HepG2 (cell line): ENCODE measurements around the gene VPS25. TPM values are rescaled to one million over a fixed set of nuclear protein-coding genes. Genes with fewer than 3 reads are reported as not detected.

Experiments used
- ARNT2 ChIP-seq: sonication (generic); formaldehyde crosslinking; IDR thresholded peaks from 2 replicates; pipeline ENCODE4 v1.8.0; 2022; ENCODE audit warnings: mild to moderate bottlenecking, low read depth, missing genetic modification reagents, moderate library complexity
- BCL3 ChIP-seq: sonication (generic); formaldehyde crosslinking; IDR thresholded peaks from 2 replicates; pipeline ENCODE4 v1.5.1; 2020; ENCODE audit warnings: mild to moderate bottlenecking, missing genetic modification reagents, moderate library complexity
- BRD4 ChIP-seq: sonication (generic); formaldehyde crosslinking; IDR thresholded peaks from 2 replicates; pipeline ENCODE4 v1.4.0; 2020; ENCODE audit warnings: missing genetic modification reagents
- CENPT ChIP-seq: sonication (generic); formaldehyde crosslinking; IDR thresholded peaks from 2 replicates; pipeline ENCODE4 v1.8.0; 2022; ENCODE audit warnings: low read depth, mild to moderate bottlenecking, moderate library complexity, missing genetic modification reagents
- CERS6 ChIP-seq: sonication (generic); formaldehyde crosslinking; IDR thresholded peaks from 2 replicates; pipeline ENCODE4 v1.5.0; 2020; ENCODE audit warnings: missing genetic modification reagents
- KAT7 ChIP-seq: IDR thresholded peaks from 2 replicates; pipeline ENCODE4 v1.6.1; 2018; ENCODE audit warnings: borderline replicate concordance, missing compliant biosample characterization
- MEIS1 ChIP-seq: sonication (generic); formaldehyde crosslinking; IDR thresholded peaks from 2 replicates; pipeline ENCODE4 v1.9.0; 2021; ENCODE audit warnings: mild to moderate bottlenecking, missing genetic modification reagents, moderate library complexity, borderline replicate concordance
- MXD4 ChIP-seq: IDR thresholded peaks from 2 replicates; pipeline ENCODE4 v1.6.1; 2016; ENCODE audit warnings: mild to moderate bottlenecking, missing biosample characterization, missing genetic modification reagents
- MYNN ChIP-seq: sonication (generic); formaldehyde crosslinking; IDR thresholded peaks from 2 replicates; pipeline ENCODE4 v1.4.0; 2020; ENCODE audit warnings: mild to moderate bottlenecking, low read depth, missing genetic modification reagents
- NFE2 ChIP-seq: sonication (generic); formaldehyde crosslinking; IDR thresholded peaks from 2 replicates; pipeline ENCODE4 v1.4.0; 2020; ENCODE audit warnings: missing genetic modification reagents
- NFKBIZ ChIP-seq: IDR thresholded peaks from 2 replicates; pipeline ENCODE4 v1.6.1; 2018; ENCODE audit warnings: missing genetic modification reagents, missing compliant biosample characterization
- SALL2 ChIP-seq: sonication (generic); formaldehyde crosslinking; IDR thresholded peaks from 2 replicates; pipeline ENCODE4 v1.8.1; 2023; ENCODE audit warnings: mild to moderate bottlenecking, missing genetic modification reagents, inconsistent platforms
- SIX4 ChIP-seq: sonication (generic); formaldehyde crosslinking; IDR thresholded peaks from 2 replicates; pipeline ENCODE4 v1.4.0; 2020; ENCODE audit warnings: missing genetic modification reagents
- TBX2 ChIP-seq: sonication (generic); formaldehyde crosslinking; IDR thresholded peaks from 2 replicates; pipeline ENCODE4 v1.5.0; 2020; ENCODE audit warnings: missing genetic modification reagents, mild to moderate bottlenecking, borderline replicate concordance
- YY1 ChIP-seq: IDR thresholded peaks from 2 replicates; pipeline ENCODE4 v1.6.1; 2011; ENCODE audit warnings: low read length, low read depth, moderate library complexity, mild to moderate bottlenecking; ENCODE audit not compliant: insufficient read depth, insufficient replicate concordance
- ZFP62 ChIP-seq: sonication (generic); formaldehyde crosslinking; IDR thresholded peaks from 2 replicates; pipeline ENCODE4 v1.4.0; 2020; ENCODE audit warnings: missing genetic modification reagents
- ZFP82 ChIP-seq: sonication (generic); formaldehyde crosslinking; IDR thresholded peaks from 2 replicates; pipeline ENCODE4 v1.5.1; 2020; ENCODE audit warnings: mild to moderate bottlenecking, missing genetic modification reagents, borderline replicate concordance
- ZNF17 ChIP-seq: sonication (generic); formaldehyde crosslinking; IDR thresholded peaks from 2 replicates; pipeline ENCODE4 v1.5.0; 2020; ENCODE audit warnings: mild to moderate bottlenecking, missing genetic modification reagents
- ZNF281 ChIP-seq: sonication (generic); formaldehyde crosslinking; IDR thresholded peaks from 2 replicates; pipeline ENCODE4 v1.4.0; 2020; ENCODE audit warnings: missing genetic modification reagents, borderline replicate concordance
- ZNF350 ChIP-seq: sonication (generic); formaldehyde crosslinking; IDR thresholded peaks from 2 replicates; pipeline ENCODE4 v1.4.0; 2020; ENCODE audit warnings: mild to moderate bottlenecking, low read depth, missing genetic modification reagents, borderline replicate concordance
- ZNF362 ChIP-seq: sonication (generic); formaldehyde crosslinking; IDR thresholded peaks from 2 replicates; pipeline ENCODE4 v1.4.0; 2020; ENCODE audit warnings: missing genetic modification reagents, mild to moderate bottlenecking, borderline replicate concordance
- ZNF367 ChIP-seq: sonication (generic); formaldehyde crosslinking; IDR thresholded peaks from 2 replicates; pipeline ENCODE4 v1.4.0; 2020; ENCODE audit warnings: missing genetic modification reagents, borderline replicate concordance
- polyA plus RNA-seq, 8 experiments: library from polyadenylated mRNA; depleted of rRNA in 3 of 8; stranded (reverse) in 7 of 8; unstranded in 1 of 8; fragments of >200 nt; fragmentation: Illumina TruSeq in 4 of 8; extraction: Trizol in 4 of 8; gene quantifications; 2 replicates each; pipeline versions ENCODE4 v1.2.1 to v1.2.3, GENCODE V29; 2011 to 2016; ENCODE audit warnings: low read depth in 4 of 8, missing spikeins in 1 of 8, mixed read lengths in 1 of 8; ENCODE audit not compliant: insufficient read depth in 1 of 8
- total RNA-seq, 5 experiments: library from RNA; depleted of rRNA; stranded (reverse); fragments of >200 nt; fragmentation: Illumina TruSeq; extraction: Trizol; gene quantifications; 2 replicates each; pipeline ENCODE4 v1.2.3, GENCODE V29; 2016; ENCODE audit warnings: low read depth in 1 of 5

Gene VPS25
- total and polyA plus RNA-seq, 2 of the 13 experiments (the other 11 are each of a cell fraction or from before 2014, with no cell fraction given): 161 to 249 TPM

GRCh38 chr17:42798383-42799380 lies 25.4 kb downstream of the VPS25 start, which contains the start of the genes CNTD1 and COA3 (continued):
- TF ChIP-seq MYNN (CRISPR knock-in tag) (no peak), ZNF350 (CRISPR knock-in tag) (peak; percentile 97), MEIS1 (CRISPR knock-in tag) (peak; percentile 77), BRD4 (CRISPR knock-in tag) (peak; percentile 95), KAT7 (CRISPR knock-in tag) (peak; percentile 93), YY1 (peak; percentile 97), MXD4 (CRISPR knock-in tag) (peak; percentile 83), ZFP82 (CRISPR knock-in tag) (peak; percentile 95; the same call in 1 of the 2 replicates), CERS6 (CRISPR knock-in tag) (no peak), ZNF17 (no peak), NFE2 (CRISPR knock-in tag) (no peak), ZNF362 (no peak; the same call in 1 of the 2 replicates), BCL3 (CRISPR knock-in tag) (peak; percentile 87), SIX4 (CRISPR knock-in tag) (peak; percentile 75), ARNT2 (CRISPR knock-in tag) (peak; percentile 89), TBX2 (CRISPR knock-in tag) (peak; percentile 94), ZNF281 (CRISPR knock-in tag) (no peak; the same call in 1 of the 2 replicates), CENPT (CRISPR knock-in tag) (0 out of 2 replicates have a peak, but pooled peaks have one; percentile 37), ZNF367 (CRISPR knock-in tag) (no peak), SALL2 (CRISPR knock-in tag) (peak; percentile 88), NFKBIZ (CRISPR knock-in tag) (no peak; the same call in none of the 2 replicates), ZFP62 (CRISPR knock-in tag) (no peak)
